Activated T-cell treated with anti-CD3 and anti-CD28 coated beads for 24 hours (primary cell): ENCODE data around the gene GPR176.

ENCODE experiments used
- DNase-seq: peaks from one replicate; pipeline ENCODE4 v3.0.0-alpha.2; 2020; ENCODE audit warnings: low read depth

The GPR176 gene

GRCh38 chr15:39889601-39890000 lies 30.5 kb downstream of the GPR176 start:
- no peak for DNase-seq

GRCh38 chr15:39888809-39889208 lies 31.3 kb downstream of the GPR176 start:
- DNase-seq, result no peak

- no peak for DNase-seq
These were observed 31.8 kb downstream of the GPR176 start for GRCh38 chr15:39888243-39888642.

- no peak for DNase-seq
These were observed 32.2 kb downstream of the GPR176 start for GRCh38 chr15:39887832-39888231.

GRCh38 chr15:39887211-39887610 lies 32.9 kb downstream of the GPR176 start:
- DNase-seq, result no peak

GRCh38 chr15:39886418-39886817 lies 33.6 kb downstream of the GPR176 start:
- no peak for DNase-seq

GRCh38 chr15:39885099-39885777 lies 34.8 kb downstream of the GPR176 start:
- no peak for DNase-seq

- DNase-seq, result no peak
These were observed 35.7 kb downstream of the GPR176 start for GRCh38 chr15:39884351-39884750.

GRCh38 chr15:39882602-39883001 lies 37.5 kb downstream of the GPR176 start:
- DNase-seq, result no peak

GRCh38 chr15:39881790-39882189 lies 38.3 kb downstream of the GPR176 start:
- DNase-seq, result no peak

- DNase-seq, result no peak
These were observed 39.2 kb downstream of the GPR176 start for GRCh38 chr15:39880718-39881387.

GRCh38 chr15:39878406-39878785 lies 41.7 kb downstream of the GPR176 start:
- no peak for DNase-seq

GRCh38 chr15:39874890-39875549 lies 45.0 kb downstream of the GPR176 start:
- DNase-seq, result peak; percentile 2

GRCh38 chr15:39873978-39874377 lies 46.1 kb downstream of the GPR176 start:
- no peak for DNase-seq

- DNase-seq, result no peak
These were observed 49.5 kb downstream of the GPR176 start for GRCh38 chr15:39870537-39870936.

GRCh38 chr15:39869858-39870515 lies 50.1 kb downstream of the GPR176 start:
- no peak for DNase-seq

- DNase-seq, result no peak
These were observed 50.8 kb downstream of the GPR176 start for GRCh38 chr15:39869254-39869653.

GRCh38 chr15:39868396-39868795 lies 51.7 kb downstream of the GPR176 start:
- DNase-seq, result no peak

GRCh38 chr15:39864116-39864515 lies 56.0 kb downstream of the GPR176 start:
- no peak for DNase-seq

- DNase-seq, result no peak
These were observed 59.2 kb downstream of the GPR176 start for GRCh38 chr15:39860871-39861270.

GRCh38 chr15:39860200-39860599 lies 59.9 kb downstream of the GPR176 start:
- no peak for DNase-seq

GRCh38 chr15:39859636-39860035 lies 60.4 kb downstream of the GPR176 start:
- DNase-seq, result no peak

- no peak for DNase-seq
These were observed 62.9 kb downstream of the GPR176 start for GRCh38 chr15:39857132-39857531.
